ENCODE measurements around the gene MRPS12.
"Not testable (repeated sequence)": the region's sequence is repeated elsewhere in the genome, so short reads cannot be mapped to it uniquely, and the experiment has no call there.

MRPS12 gene

GRCh38 chr19:38941979-38942378 lies 11.2 kb downstream of the MRPS12 start:
- DNase-seq = no peak

GRCh38 chr19:38942471-38943181 lies 11.9 kb downstream of the MRPS12 start:
- no peak for DNase-seq

- DNase-seq = no peak
These were observed 14.3 kb downstream of the MRPS12 start for GRCh38 chr19:38944981-38945506.

- DNase-seq = no peak
These were observed 15.0 kb downstream of the MRPS12 start for GRCh38 chr19:38945562-38946228.

GRCh38 chr19:38946229-38947010 lies 15.7 kb downstream of the MRPS12 start:
- no peak for DNase-seq

GRCh38 chr19:38949580-38950367 lies 19.0 kb downstream of the MRPS12 start:
- peak; percentile 70 for DNase-seq

- DNase-seq = no peak
These were observed 20.4 kb downstream of the MRPS12 start for GRCh38 chr19:38951187-38951586.

- DNase-seq = no peak
These were observed 21.8 kb downstream of the MRPS12 start for GRCh38 chr19:38952395-38953165.

GRCh38 chr19:38953677-38954076 lies 22.9 kb downstream of the MRPS12 start:
- DNase-seq = no peak

GRCh38 chr19:38956264-38956663 lies 25.5 kb downstream of the MRPS12 start:
- no peak for DNase-seq

- DNase-seq = no peak
These were observed 27.6 kb downstream of the MRPS12 start for GRCh38 chr19:38958301-38958700.

- DNase-seq = no peak
These were observed 28.9 kb downstream of the MRPS12 start for GRCh38 chr19:38959618-38960017.

- no peak for DNase-seq
These were observed 34.0 kb downstream of the MRPS12 start for GRCh38 chr19:38964738-38965137.

GRCh38 chr19:38966149-38966548 lies 35.4 kb downstream of the MRPS12 start:
- DNase-seq = not testable (repeated sequence)

- no peak for DNase-seq
These were observed 40.2 kb downstream of the MRPS12 start for GRCh38 chr19:38970664-38971532.

GRCh38 chr19:38971672-38972071 lies 40.9 kb downstream of the MRPS12 start:
- no peak for DNase-seq

GRCh38 chr19:38974624-38975213 lies 44.0 kb downstream of the MRPS12 start:
- DNase-seq = no peak

- no peak for DNase-seq
These were observed 44.6 kb downstream of the MRPS12 start, which contains the start of gene FBXO17 for GRCh38 chr19:38975214-38975860. FBXO17 (minus strand) TSS chr19:38975742; CDS start chr19:38950319, 25,423 bp downstream.

- no peak for DNase-seq
These were observed 45.1 kb downstream of the MRPS12 start for GRCh38 chr19:38975861-38976271.

Measured in activated CD4-positive, alpha-beta T cell treated with anti-CD3 and anti-CD28 coated beads for 1 hour (primary cell).